HG03159 (cell line): ENCODE measurements around the gene C16orf74.

Source experiments
- ATAC-seq: cut with Tn5 transposase; IDR thresholded peaks from one replicate; pipeline ENCODE4 v1.9.1; 2021; ENCODE audit warnings: mild to moderate bottlenecking, moderate library complexity; ENCODE audit not compliant: unreplicated experiment

C16orf74 gene

DNA sequence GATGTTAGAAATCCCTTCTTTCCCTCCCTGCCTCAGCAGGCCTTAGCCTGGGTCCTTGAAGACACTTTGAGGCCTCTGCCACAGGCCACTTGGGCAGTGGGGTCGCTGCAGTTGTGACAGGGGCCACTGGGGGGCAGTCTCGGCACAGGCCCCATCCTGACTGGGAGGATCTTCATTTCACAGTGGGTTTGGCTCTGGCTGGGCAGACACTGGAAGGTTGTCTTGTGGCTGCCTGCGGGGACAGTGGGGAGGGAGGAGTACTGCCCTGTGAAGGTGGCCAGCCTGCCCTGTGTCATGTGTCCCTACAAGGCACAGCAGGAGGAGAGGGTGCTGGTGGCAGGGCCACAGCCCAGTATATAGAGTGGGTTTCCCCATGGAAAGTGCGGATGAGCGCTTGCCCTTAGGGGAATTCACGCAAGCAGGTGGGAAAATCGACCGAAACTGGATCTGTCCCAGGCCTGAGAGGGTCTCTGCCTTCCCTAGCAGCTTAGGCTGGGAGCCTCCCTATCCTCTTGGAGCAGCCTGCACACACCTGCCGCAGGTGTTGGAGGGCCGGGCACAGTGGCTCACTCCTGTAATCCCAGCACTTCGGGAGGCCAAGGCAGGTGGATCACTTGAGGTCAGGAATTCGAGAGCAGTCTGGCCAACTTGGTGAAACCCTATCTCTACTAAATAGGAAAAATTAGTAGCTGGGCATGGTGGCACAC is 90.9 kb downstream of the C16orf74 start:
- no peak for ATAC-seq

DNA sequence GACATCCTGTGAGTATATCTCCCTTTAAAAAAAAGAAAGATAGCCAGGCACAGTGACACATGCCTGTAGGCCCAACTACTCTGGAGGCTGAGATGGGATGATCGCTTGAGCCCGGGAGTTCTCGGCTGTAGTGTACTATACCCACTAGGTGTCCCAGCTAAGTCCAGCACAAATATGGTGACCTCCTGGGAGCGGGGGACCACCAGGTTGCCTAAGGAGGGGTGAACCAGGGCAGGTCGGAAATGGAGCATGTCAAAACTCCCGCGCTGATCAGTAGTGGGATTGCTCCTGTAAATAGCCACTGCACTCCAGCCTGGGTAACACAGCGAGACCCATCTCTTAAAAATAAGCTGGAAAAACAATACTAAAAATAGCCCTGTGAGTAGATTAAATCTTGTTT is 91.6 kb downstream of the C16orf74 start:
- ATAC-seq, result no peak

- ATAC-seq, result no peak
Observed at GRCh38 chr16:85658504-85659326, 92.2 kb downstream of the C16orf74 start.

GRCh38 chr16:85657996-85658395 is 92.9 kb downstream of the C16orf74 start:
- ATAC-seq, result no peak
